Adrenal gland (tissue), 5 donors: ENCODE data around the gene CERCAM.

Experiments used
- POLR2A ChIP-seq, 2 donors: fragments of 450-650 bp; IDR thresholded peaks; one replicate each; pipeline ENCODE4 v1.6.1; 2017; ENCODE audit warnings: antibody characterized with exemption in 2 of 2, mild to moderate bottlenecking in 2 of 2, moderate library complexity in 1 of 2
- TF ChIP-seq, protein P1 (sequence below), 6 experiments: fragments of 450-650 bp in 4 of 6; fragments of 200-600 bp in 2 of 6; sonication (generic) in 1 of 6; IDR thresholded peaks; 1 replicate in 5 of 6; 2 replicates in 1 of 6; pipeline versions ENCODE4 v1.5.1 to v1.8.0; 2016 to 2021; ENCODE audit warnings: antibody characterized with exemption in 6 of 6, mild to moderate bottlenecking in 2 of 6, moderate library complexity in 1 of 6
- donor health status: DM: no; HTN: no; CAD: no.

DNA sequence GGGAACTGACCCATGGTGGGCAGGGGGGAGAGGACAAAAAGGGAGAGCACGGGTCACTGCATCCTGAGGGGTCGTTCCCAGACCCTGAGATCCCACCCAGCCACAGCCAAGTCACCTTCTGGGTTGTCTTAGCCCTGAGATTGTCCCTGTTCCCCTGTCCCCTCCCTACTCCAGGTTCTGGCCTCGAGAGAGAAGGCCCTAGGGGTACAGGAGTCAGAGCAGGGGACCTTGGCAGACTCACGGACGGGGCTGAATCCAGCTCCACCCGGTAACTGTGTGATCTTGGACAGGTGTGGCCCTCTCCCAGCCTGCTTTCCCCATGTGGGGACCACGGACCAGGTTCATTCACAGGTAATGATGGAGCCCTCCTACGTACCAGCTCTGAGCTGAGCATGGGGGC, 11.2 kb upstream of the CERCAM start:
- TF ChIP-seq, protein P1, sequence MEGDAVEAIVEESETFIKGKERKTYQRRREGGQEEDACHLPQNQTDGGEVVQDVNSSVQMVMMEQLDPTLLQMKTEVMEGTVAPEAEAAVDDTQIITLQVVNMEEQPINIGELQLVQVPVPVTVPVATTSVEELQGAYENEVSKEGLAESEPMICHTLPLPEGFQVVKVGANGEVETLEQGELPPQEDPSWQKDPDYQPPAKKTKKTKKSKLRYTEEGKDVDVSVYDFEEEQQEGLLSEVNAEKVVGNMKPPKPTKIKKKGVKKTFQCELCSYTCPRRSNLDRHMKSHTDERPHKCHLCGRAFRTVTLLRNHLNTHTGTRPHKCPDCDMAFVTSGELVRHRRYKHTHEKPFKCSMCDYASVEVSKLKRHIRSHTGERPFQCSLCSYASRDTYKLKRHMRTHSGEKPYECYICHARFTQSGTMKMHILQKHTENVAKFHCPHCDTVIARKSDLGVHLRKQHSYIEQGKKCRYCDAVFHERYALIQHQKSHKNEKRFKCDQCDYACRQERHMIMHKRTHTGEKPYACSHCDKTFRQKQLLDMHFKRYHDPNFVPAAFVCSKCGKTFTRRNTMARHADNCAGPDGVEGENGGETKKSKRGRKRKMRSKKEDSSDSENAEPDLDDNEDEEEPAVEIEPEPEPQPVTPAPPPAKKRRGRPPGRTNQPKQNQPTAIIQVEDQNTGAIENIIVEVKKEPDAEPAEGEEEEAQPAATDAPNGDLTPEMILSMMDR (IDR thresholded peaks at IDR 0.05): no peak
- no peak for TF ChIP-seq POLR2A (IDR thresholded peaks at IDR 0.05)
